ENCODE data around the gene PDE6A.

Gene PDE6A

GRCh38 chr5:149838881-149839739 is 105.5 kb downstream of the PDE6A start:
- DNase-seq (ENCODE audit: low spot score) = peak; percentile 77
- peak; percentile 80 for FAIRE-seq

GRCh38 chr5:149837680-149838269 is 106.8 kb downstream of the PDE6A start:
- FAIRE-seq (no peak), DNase-seq (ENCODE audit: low spot score) (peak; percentile 72)

- DNase-seq (ENCODE audit: low spot score) = no peak
These were observed 108.0 kb downstream of the PDE6A start for GRCh38 chr5:149836451-149837139.

DNA sequence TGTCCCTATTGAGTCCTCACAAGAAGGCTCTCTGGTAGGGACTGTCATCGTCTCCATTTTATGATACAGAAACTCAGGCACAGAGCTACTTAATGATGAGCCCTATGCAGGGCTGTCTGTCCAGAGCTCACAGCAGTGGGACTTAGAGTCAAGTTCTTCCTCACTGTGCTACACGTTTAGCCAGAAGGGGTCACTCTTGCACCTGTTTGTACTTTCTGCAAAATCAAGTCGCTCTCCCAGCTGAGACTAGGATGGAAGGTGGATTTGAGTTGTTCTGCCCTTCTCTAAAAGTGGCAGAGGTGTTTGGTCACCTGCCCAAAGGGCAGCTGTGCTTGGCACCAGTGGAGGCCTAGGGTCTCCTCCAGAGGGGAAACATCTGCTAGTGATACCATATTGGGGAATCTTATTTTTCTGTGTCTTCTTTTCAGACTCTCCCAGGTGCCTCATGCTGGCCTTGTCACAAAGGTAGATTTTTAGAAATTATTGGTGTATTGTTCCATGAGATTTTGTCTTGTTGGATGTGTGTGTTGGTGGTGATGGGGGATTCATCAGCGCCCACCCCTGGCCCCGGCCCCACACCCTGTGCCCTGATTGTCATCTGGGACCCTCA is 110.2 kb downstream of the PDE6A start:
- FAIRE-seq (peak; percentile 54), DNase-seq (ENCODE audit: low spot score) (peak; percentile 59)

More at GRCh38 chr5:149836451-149837139, 108.0 kb downstream of the PDE6A start:
- no peak for FAIRE-seq

GRCh38 chr5:149833116-149833827 is 111.3 kb downstream of the PDE6A start:
- DNase-seq (ENCODE audit: low spot score) (no peak), FAIRE-seq (no peak)

- no peak for DNase-seq (ENCODE audit: low spot score)
- no peak for FAIRE-seq
These were observed 112.0 kb downstream of the PDE6A start for GRCh38 chr5:149832636-149833035.

GRCh38 chr5:149831492-149831891 is 113.1 kb downstream of the PDE6A start:
- DNase-seq (ENCODE audit: low spot score) (peak; percentile 60), FAIRE-seq (no peak)

DNA sequence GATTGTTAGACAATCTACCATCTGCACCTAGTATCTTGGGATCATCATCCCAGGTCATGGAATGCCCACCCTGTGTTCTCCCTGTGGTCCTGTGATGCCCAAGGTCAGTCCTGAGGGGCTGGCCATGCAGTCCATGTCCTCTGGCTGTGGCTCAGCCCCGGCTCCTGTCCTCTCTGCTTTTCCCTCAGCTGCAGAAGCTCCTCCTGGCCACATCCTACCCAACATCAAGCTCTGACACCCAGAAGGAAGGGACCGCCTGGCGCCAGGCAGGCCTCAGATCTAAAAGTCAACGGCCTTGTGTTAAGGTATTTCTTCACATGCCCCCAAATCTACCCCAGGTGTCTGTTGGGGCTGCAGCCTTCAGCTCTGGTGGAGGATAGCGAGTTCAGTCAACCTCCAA is 114.0 kb downstream of the PDE6A start:
- FAIRE-seq = no peak
- no peak for DNase-seq (ENCODE audit: low spot score)

DNA sequence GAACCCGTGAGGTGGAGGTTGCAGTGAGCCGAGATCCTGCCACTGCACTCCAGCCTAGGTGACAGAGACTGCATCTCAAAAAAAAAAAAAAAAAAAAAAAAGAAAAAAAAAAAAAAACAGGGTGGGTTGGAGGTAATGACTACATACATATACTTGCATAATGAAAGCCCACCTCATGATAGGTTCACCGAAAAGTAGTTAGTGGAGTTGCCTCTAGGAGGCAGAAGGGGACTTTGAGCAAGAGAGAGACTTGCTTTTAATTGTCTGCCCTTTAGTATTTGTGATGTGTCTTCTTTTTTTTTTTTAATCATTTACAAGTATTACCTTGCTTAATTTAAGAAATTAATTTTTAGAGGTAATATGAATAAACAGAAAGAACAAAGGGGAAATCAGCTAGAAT is 114.6 kb downstream of the PDE6A start:
- DNase-seq (ENCODE audit: low spot score) (no peak), FAIRE-seq (no peak)

DNA sequence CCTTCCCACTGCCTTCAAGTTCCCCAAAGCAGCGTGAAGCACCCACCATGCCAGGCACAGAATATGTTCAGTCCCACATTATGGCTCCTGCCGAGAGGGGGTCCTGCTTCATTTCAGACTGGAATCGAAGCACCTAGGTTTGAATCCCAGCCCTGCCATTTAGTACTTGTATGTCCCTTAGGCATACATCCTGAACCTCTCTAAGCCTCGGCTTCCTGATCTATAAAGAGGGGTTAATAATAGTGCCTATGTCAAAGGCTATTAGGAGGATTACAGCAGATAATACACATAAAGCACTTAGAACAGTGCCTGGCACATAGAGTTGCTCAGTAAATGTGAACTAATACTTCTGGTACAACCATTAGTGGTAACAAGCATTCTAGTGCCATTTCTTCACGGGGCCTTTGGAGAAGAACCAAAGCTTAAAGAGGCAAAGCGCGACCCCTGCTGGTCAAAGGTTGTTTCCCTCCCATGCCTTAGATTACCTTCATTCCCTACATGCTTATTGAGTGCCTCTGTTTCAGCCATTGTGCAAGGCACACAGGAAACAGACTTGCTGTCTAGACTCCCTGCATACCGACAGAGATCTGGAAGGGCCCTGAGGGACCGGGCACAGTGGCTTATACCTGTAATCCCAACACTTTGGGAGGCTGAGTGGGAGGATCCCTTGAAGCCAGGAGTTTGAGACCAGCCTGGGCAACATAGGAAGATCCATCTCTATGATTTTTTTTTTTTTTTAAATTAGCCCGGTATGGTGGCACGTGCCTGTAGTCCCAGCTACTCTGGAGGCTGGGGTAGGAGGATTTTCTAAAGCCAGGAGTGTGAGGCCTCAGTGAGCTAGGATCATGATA is 116.2 kb downstream of the PDE6A start:
- DNase-seq (ENCODE audit: low spot score) (peak; percentile 82), FAIRE-seq (peak; percentile 74)

DNA sequence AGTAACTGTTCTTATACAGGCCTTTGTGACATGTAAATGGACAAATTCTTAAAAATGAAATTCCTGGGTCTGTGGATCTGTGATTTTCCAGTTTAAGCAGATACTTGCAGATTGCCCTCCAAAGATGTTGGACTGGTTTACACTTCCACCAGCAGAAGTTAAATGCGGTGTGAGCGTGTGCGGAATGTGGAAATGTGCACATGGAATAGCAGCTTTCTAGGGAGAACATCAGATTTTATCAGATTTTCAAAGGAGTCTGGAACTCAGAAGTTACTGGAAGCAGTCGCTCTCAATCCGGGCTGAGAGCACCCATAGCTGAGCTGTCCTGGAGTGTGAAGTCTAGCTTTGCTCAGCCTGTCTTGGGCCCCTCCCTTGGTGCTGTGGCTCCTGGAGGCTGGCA is 117.0 kb downstream of the PDE6A start:
- FAIRE-seq (no peak), DNase-seq (ENCODE audit: low spot score) (no peak)

- no peak for FAIRE-seq
- no peak for DNase-seq (ENCODE audit: low spot score)
These were observed 117.5 kb downstream of the PDE6A start for GRCh38 chr5:149827086-149827485.

DNA sequence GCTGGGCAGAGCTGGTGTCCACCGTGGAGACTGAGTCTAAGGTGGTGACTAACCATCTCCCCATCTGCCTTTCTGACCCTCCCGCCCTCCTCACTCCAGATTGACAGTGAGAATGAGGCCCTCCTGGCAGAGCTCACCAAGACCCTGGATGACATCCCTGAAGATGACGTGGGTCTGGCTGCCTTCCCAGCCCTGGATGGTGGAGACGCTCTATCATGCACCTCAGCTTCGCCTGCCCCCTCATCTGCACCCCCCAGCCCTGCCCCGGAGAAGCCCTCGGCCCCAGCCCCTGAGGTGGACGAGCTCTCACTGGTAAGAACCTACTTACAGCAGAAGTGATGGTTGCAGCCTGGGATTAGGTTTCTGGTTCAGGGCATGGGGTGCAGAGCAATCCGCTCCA is 118.0 kb downstream of the PDE6A start:
- DNase-seq (ENCODE audit: low spot score) = no peak
- no peak for FAIRE-seq

- DNase-seq (ENCODE audit: low spot score) (no peak), FAIRE-seq (no peak)
These were observed 119.7 kb downstream of the PDE6A start for GRCh38 chr5:149824846-149825245.

GRCh38 chr5:149824120-149824519 is 120.5 kb downstream of the PDE6A start:
- FAIRE-seq (no peak), DNase-seq (ENCODE audit: low spot score) (no peak)

DNA sequence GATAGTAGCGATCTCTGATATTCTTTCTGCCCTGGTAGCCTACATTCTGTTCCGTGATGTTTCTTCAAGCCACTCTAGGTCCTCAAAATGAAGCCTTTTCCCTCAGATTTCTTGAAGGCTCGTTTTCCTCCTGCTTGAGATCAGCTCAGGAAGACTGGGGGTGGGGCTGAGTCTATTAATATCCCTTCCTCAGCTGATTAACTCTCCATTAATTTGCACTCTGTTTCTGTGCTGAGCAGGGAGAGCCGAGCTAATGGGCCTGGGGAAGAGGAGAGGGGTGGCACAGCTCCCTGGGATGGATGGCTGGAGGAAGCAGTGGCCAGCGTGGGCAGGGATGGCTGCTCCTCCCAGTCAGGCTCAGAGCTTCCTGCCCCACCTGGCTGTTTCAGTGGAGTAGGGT is 121.2 kb downstream of the PDE6A start:
- FAIRE-seq (no peak), DNase-seq (ENCODE audit: low spot score) (no peak)

GRCh38 chr5:149822301-149822700 is 122.3 kb downstream of the PDE6A start:
- DNase-seq (ENCODE audit: low spot score) (no peak), FAIRE-seq (no peak)

- DNase-seq (ENCODE audit: low spot score) (no peak), FAIRE-seq (no peak)
These were observed 123.8 kb downstream of the PDE6A start for GRCh38 chr5:149820536-149821510.

DNA sequence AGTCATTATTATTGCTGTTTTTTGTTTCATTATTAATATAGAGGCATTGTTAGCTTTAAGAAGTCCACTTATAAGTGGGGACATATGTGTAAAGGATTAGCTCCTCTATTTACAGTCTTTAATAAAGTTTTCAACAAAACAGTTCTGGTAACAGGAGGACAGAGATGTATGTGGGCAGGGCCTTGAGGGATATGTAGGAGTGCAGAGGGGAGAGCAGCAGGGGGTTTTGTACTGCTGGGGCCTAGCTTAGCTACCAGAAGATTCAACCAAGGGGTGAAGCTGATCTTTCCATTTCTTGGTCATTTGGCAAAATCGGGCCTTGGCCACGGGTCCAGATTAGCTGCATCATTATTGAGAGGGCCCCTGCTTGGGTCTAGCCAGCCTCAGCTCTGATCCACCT is 124.6 kb downstream of the PDE6A start:
- DNase-seq (ENCODE audit: low spot score) = no peak
- FAIRE-seq = no peak
